GM21360 (cell line): Measurements from ENCODE around the gene EPHA8.

Experiments used
- ATAC-seq: cut with Tn5 transposase; IDR thresholded peaks from one replicate; pipeline ENCODE4 v1.9.1; 2021; ENCODE audit warnings: mild to moderate bottlenecking, moderate library complexity; ENCODE audit not compliant: unreplicated experiment

EPHA8 gene

GRCh38 chr1:22535399-22535798 lies 27.9 kb upstream of the EPHA8 start:
- ATAC-seq: no peak

GRCh38 chr1:22536506-22536905 lies 26.8 kb upstream of the EPHA8 start:
- no peak for ATAC-seq

GRCh38 chr1:22537441-22538139 lies 25.7 kb upstream of the EPHA8 start:
- ATAC-seq: no peak

- no peak for ATAC-seq
These were observed 23.7 kb upstream of the EPHA8 start for GRCh38 chr1:22539510-22540118.

GRCh38 chr1:22540337-22540736 lies 23.0 kb upstream of the EPHA8 start:
- no peak for ATAC-seq

GRCh38 chr1:22542886-22543285 lies 20.4 kb upstream of the EPHA8 start:
- no peak for ATAC-seq

- no peak for ATAC-seq
These were observed 19.6 kb upstream of the EPHA8 start for GRCh38 chr1:22543679-22544078.

- ATAC-seq: no peak
These were observed 18.7 kb upstream of the EPHA8 start for GRCh38 chr1:22544606-22545005.

GRCh38 chr1:22545141-22545540 lies 18.1 kb upstream of the EPHA8 start:
- no peak for ATAC-seq

GRCh38 chr1:22547186-22547817 lies 16.0 kb upstream of the EPHA8 start:
- ATAC-seq: no peak

GRCh38 chr1:22547818-22548462 lies 15.3 kb upstream of the EPHA8 start:
- ATAC-seq: no peak

- ATAC-seq: no peak
These were observed 13.3 kb upstream of the EPHA8 start for GRCh38 chr1:22550021-22550420.

- ATAC-seq: no peak
These were observed 11.7 kb upstream of the EPHA8 start for GRCh38 chr1:22551591-22551990.

GRCh38 chr1:22552021-22552420 lies 11.3 kb upstream of the EPHA8 start:
- ATAC-seq: no peak

GRCh38 chr1:22553104-22553880 lies 10.0 kb upstream of the EPHA8 start:
- ATAC-seq: no peak

GRCh38 chr1:22553991-22554522 lies 9.2 kb upstream of the EPHA8 start:
- no peak for ATAC-seq

GRCh38 chr1:22555371-22555656 lies 8.0 kb upstream of the EPHA8 start:
- ATAC-seq: no peak

- ATAC-seq: no peak
These were observed 6.7 kb upstream of the EPHA8 start for GRCh38 chr1:22556391-22557104.

GRCh38 chr1:22557341-22557950 lies 5.8 kb upstream of the EPHA8 start:
- ATAC-seq: no peak
